ENCODE data around the gene UBFD1. TPM values are rescaled to one million over a fixed set of nuclear protein-coding genes. Genes with fewer than 3 reads are reported as not detected.
"Not testable (repeated sequence)": the region's sequence is repeated elsewhere in the genome, so short reads cannot be mapped to it uniquely, and the experiment has no call there.

Gene UBFD1
- total and polyA plus RNA-seq, 2 donors from 2014 or later = 20.8 to 52.8 TPM

DNA sequence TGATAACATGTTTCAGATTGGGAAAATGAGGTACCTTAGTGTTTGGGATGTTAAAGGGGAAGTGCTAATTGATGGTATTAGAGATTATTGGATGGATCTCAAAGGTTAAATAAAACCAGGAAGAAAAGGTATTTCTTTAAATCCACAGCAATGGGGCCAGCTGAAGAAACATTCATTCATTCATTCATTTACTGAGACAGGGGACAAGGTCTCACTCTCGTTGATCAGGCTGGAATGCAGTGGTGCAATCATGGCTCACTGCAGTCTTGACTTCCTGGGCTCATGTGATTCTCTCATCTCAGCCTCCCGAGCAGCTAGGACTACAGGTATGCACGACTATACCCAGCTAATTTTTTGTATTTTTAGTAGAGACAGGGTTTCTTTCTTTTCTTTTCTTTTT, 20.1 kb upstream of the UBFD1 start:
- intact Hi-C loops (cut with DNase I) = no loop called here
- H3K9me3 ChIP-seq (ENCODE audit: control insufficient read depth in 2 of 3, insufficient read depth in 1 of 3, low read length in 3 of 3) = no peaks in the 10 kb centered on the region
- no peaks in the 10 kb centered on the region for H3K27me3 ChIP-seq (ENCODE audit: control insufficient read depth, insufficient read depth, low read length)
- no peak for FAIRE-seq
- H3K9ac ChIP-seq (ENCODE audit: low read length in 3 of 3) = no peak overlapping the region
- H3K36me3 ChIP-seq (ENCODE audit: control insufficient read depth in 2 of 3, insufficient read depth in 3 of 3, low read length in 3 of 3) = peaks cover 2 to 24% (median 14%) of the 10 kb centered on the region in 3 donors
- no peak overlapping the region for H3K27ac ChIP-seq (ENCODE audit: low read depth in 2 of 2, low read length in 2 of 2)
- TF ChIP-seq, protein P1, sequence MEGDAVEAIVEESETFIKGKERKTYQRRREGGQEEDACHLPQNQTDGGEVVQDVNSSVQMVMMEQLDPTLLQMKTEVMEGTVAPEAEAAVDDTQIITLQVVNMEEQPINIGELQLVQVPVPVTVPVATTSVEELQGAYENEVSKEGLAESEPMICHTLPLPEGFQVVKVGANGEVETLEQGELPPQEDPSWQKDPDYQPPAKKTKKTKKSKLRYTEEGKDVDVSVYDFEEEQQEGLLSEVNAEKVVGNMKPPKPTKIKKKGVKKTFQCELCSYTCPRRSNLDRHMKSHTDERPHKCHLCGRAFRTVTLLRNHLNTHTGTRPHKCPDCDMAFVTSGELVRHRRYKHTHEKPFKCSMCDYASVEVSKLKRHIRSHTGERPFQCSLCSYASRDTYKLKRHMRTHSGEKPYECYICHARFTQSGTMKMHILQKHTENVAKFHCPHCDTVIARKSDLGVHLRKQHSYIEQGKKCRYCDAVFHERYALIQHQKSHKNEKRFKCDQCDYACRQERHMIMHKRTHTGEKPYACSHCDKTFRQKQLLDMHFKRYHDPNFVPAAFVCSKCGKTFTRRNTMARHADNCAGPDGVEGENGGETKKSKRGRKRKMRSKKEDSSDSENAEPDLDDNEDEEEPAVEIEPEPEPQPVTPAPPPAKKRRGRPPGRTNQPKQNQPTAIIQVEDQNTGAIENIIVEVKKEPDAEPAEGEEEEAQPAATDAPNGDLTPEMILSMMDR (IDR thresholded peaks at IDR 0.05; ENCODE audit: borderline replicate concordance, extremely low read depth, insufficient read depth) = no peak
- no peak for DNase-seq
- no peak overlapping the region for H3K4me3 ChIP-seq (ENCODE audit: low read length in 3 of 3)
- H3K4me1 ChIP-seq (ENCODE audit: control insufficient read depth in 2 of 3, insufficient read depth in 2 of 3, low read depth in 1 of 3, low read length in 3 of 3) = no peaks in the 10 kb centered on the region

DNA sequence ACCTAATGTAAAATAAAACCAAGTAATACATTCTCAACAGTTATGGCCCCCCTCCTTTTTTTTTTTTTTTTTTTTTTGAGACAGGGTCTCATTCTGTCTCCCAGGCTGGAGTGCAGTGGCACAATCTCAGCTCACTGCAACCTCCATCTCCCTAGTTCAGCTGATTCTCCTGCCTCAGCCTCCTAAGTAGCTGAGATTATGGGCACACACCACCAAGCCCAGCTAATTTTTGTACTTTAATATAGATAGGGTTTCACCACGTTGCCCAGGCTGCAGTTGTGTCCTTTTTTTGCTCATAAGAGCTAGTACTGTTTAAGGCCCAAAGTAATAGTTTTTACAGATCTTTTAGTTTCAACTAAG, 18.6 kb upstream of the UBFD1 start:
- intact Hi-C loops (cut with DNase I) = no loop called here
- Histone ChIP-seq H3K9ac (ENCODE audit: low read length in 3 of 3) (no peak overlapping the region), H3K36me3 (ENCODE audit: control insufficient read depth in 2 of 3, insufficient read depth in 3 of 3, low read length in 3 of 3) (peaks cover 2 to 20% (median 12%) of the 10 kb centered on the region in 3 donors), H3K4me1 (ENCODE audit: control insufficient read depth in 2 of 3, insufficient read depth in 2 of 3, low read depth in 1 of 3, low read length in 3 of 3) (no peaks in the 10 kb centered on the region), H3K27me3 (ENCODE audit: control insufficient read depth, insufficient read depth, low read length) (no peaks in the 10 kb centered on the region), H3K27ac (ENCODE audit: low read depth in 2 of 2, low read length in 2 of 2) (no peak overlapping the region), H3K4me3 (ENCODE audit: low read length in 3 of 3) (no peak overlapping the region), H3K9me3 (ENCODE audit: control insufficient read depth in 2 of 3, insufficient read depth in 1 of 3, low read length in 3 of 3) (no peaks in the 10 kb centered on the region)
- no peak for DNase-seq
- FAIRE-seq = no peak
- TF ChIP-seq, protein P1 (IDR thresholded peaks at IDR 0.05; ENCODE audit: borderline replicate concordance, extremely low read depth, insufficient read depth) = no peak

DNA sequence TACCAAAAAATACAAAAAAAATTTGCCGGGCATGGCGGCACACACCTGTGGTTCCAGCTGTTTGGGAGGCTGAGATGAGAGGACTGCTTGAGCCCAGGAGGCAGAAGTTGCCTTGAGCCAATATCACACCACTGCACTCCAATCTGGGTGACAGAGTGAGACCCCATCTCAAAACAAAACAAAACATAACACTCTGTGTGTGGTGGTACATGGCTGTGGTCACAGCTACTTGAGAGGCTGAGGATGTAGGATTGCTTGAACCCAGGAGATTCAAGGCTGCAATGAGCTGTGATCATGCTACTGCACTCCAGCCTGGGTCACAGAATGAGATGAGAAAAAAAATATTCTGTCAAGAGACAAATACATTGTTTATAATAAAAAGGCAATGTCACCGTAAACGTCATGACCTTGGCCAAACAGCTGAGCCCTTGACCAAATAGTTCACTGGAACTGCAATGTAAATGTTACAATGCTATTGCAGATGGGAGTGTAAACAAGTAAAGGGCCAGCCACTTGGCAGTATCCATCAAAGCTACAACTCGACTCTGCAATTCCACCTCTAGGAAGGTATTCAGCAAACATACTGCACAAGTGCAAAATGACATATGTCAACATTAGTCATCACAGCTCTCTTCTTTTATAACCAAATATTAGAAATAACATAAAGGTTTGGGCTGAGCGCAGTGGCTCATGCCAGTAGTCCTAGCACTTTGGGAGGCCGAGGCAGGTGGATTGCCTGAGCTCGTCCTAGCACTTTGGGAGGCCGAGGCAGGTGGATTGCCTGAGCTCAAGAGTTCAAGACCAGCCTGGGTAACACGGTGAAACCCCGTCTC, 17.3 kb upstream of the UBFD1 start:
- no peak overlapping the region for H3K27ac ChIP-seq (ENCODE audit: low read depth in 2 of 2, low read length in 2 of 2)
- DNase-seq = no peak
- no peak overlapping the region for H3K9ac ChIP-seq (ENCODE audit: low read length in 3 of 3)
- no peaks in the 10 kb centered on the region for H3K4me1 ChIP-seq (ENCODE audit: control insufficient read depth in 2 of 3, insufficient read depth in 2 of 3, low read depth in 1 of 3, low read length in 3 of 3)
- intact Hi-C loops (cut with DNase I) = no loop called here
- H3K36me3 ChIP-seq (ENCODE audit: control insufficient read depth in 2 of 3, insufficient read depth in 3 of 3, low read length in 3 of 3) = peaks cover 0 to 10% (median 6%) of the 10 kb centered on the region in 3 donors
- TF ChIP-seq, protein P1 (IDR thresholded peaks at IDR 0.05; ENCODE audit: borderline replicate concordance, extremely low read depth, insufficient read depth) = no peak
- H3K27me3 ChIP-seq (ENCODE audit: control insufficient read depth, insufficient read depth, low read length) = no peaks in the 10 kb centered on the region
- no peak overlapping the region for H3K4me3 ChIP-seq (ENCODE audit: low read length in 3 of 3)
- no peak for FAIRE-seq
- no peaks in the 10 kb centered on the region for H3K9me3 ChIP-seq (ENCODE audit: control insufficient read depth in 2 of 3, insufficient read depth in 1 of 3, low read length in 3 of 3)

DNA sequence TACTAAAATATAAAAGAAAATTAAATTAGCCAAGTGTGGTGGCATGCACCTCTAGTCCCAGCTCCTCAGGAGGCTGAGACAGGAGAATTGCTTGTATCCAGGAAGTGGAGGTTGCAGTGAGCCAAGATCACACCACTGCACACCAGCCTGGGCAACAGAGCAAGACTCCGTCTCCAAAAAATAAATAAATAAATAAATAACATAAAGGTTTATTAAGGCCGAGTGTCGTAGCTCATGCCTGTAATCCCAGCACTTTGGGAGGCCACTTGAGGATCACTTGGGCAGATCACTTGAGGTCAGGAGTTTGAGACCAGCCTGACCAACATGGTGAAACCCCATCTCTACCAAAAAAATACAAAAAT, 16.7 kb upstream of the UBFD1 start:
- intact Hi-C loops (cut with DNase I); H3K27ac ChIP-seq (ENCODE audit: low read depth in 2 of 2, low read length in 2 of 2); FAIRE-seq; H3K27me3 ChIP-seq (ENCODE audit: control insufficient read depth, insufficient read depth, low read length); DNase-seq; H3K4me3 ChIP-seq (ENCODE audit: low read length in 3 of 3); H3K9ac ChIP-seq (ENCODE audit: low read length in 3 of 3); H3K9me3 ChIP-seq (ENCODE audit: control insufficient read depth in 2 of 3, insufficient read depth in 1 of 3, low read length in 3 of 3); H3K4me1 ChIP-seq (ENCODE audit: control insufficient read depth in 2 of 3, insufficient read depth in 2 of 3, low read depth in 1 of 3, low read length in 3 of 3): not testable (repeated sequence)
- peaks cover 0 to 12% (median 9%) of the 10 kb centered on the region in 3 donors for H3K36me3 ChIP-seq (ENCODE audit: control insufficient read depth in 2 of 3, insufficient read depth in 3 of 3, low read length in 3 of 3)

Measured in kidney (tissue), 14 donors.